HPDE6-E6E7 (cell line): ENCODE data around the gene GAK.
"Not testable (repeated sequence)": the region's sequence is repeated elsewhere in the genome, so short reads cannot be mapped to it uniquely, and the experiment has no call there.

Source experiments
- DNase-seq: peaks from one replicate; pipeline ENCODE4 v3.0.0; 2011; ENCODE audit warnings: missing footprints; ENCODE audit errors: extremely low spot score

GAK gene

DNA sequence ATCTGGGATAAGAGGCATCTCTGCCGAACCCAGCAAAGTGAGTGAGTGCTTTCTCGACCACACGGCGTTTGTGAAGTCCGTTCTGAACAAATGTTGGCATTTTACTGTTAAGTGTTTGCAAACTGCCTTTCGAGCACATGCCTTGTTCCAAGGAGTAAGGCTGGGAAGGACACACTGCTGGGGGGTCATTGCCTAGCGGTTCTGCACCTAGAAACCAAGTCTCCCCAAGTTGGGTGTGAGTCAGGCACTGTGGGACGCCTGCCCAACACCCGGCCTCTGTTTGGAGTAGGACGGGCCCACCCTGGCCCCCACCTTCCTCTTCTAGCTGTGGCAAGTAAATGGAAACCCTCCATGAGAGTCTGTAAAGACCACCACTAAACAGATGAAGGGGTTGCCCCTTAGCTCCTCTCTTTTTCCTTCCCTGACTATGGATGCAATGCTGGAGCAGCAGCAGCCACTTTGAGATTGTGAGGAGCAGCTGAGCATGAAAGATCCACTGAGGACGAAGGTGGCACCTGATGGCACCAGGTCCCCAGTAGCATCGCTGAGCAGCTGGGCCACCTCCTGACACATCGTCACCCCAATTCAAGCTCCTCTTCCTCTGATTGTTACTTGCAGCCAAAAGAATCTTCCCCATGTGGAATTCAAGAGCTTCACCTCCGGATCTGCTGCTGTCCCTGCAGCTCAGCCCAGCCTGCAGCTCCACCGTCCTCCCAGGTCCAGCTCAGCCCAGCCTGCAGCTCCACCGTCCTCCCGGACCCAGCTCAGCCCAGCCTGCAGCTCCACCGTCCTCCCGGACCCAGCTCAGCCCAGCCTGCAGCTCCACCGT lies 112.5 kb downstream of the GAK start:
- DNase-seq = no peak

DNA sequence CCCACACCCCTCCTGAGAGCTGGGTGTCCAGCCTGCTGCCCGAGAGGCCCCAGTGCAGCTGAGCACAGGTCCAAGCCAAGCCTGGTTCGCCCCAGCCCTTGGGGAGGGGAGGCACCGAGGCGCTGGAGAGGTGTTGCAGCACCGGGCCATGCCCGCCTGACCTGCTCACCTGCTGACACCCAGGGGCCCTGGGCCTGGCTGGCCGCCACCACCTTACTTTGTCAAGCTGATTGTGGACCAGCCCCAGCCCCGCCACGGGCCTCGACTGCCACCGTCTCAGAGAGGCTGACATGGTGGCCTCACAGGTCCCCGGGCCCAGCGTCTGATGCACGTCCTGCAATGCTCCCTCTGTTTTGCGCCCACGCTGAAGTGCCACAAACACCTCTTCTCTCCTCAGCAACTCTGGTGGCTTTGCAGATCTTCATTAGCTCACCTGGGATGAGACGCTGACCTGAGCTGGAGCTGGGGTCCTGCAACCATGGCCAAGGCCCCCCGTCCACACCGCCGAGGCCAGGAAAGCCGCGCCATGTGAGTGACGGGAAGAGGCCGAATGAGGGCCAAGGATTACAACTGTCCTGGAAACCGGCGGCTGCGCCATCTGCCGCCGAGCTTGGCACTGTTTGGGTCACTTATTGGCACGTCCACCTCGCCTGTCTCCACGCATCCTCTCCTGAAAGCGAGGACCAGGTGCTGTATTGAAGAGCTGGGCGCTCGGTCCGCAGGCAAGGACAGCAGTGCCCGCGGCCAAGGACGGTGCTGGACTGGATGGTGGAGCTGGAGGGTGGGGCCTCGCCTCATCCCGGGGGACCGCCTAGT lies 113.8 kb downstream of the GAK start:
- DNase-seq = no peak

DNA sequence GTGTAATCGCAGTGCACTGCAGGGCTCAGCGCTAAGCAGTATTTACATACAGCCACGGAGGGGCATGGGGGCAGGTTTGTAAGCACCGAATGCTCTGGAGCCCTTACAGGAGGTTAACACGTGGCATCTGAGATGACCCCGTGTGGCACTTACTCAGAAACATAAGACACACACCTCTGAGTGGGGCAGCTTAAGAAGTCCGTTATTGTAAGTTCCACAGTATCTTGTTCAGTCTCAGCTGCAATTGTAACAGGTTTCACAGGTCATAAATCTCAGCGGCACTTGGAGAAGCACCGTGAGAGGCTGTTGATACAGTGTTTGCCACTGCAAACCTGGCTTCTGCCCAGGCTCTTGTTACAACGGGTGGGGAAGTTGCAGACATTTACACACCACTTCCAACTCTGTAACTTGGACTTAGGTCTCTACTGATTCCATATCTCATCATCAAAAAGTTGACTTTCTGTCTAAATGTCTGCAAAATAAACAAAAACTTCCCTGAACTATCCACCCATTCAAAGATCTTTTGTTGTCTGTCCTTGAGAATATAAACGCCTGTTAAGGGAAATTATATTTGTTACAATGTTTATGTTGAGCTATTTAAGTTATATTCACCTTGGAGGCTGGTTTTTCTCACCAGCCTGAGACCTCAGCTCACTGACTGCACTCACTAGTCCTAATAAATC lies 116.5 kb downstream of the GAK start:
- DNase-seq = no peak

DNA sequence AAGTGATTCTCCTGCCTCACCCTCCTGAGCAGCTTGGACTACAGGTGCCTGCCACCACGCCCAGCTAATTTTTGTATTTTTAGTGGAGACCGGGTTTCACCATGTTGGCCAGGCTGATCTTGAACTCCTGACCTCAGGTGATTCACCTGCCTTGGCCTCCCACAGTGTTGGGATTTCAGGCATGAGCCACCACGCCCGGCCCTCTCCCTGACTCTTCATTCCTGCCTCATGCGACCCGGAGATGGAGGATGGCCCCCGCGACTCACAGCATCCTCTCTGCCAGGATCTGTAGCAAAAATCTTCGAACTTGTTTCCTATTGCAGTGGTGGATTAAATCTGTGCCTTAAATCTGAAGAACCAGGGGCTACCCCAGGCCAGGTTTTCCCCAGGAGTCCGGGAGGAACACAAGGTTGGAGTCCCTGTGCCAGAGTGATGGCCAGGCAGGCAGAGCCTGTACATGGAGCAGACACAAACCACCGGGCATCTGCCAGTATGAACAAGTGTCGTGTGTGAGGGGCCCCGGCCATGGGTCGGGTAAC lies 117.7 kb downstream of the GAK start:
- no peak for DNase-seq

DNA sequence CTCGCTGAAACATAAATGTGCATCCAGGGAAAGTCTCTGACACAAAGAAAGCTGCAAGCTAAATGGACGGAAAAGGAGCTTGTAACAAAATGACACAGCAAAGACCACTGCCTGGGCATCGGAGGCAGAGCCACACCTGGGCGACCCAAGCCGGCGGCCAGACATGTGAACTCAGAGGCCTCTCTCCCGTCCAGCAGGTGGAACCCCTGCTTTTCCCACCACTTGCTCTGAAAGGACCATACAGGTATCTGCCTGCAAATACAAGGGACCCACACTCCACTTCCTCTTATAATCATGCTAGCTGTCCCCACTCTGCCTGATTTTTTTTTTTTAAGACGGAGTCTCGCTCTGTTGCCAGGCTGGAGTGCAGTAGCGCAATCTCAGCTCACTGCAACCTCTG lies 118.2 kb downstream of the GAK start:
- DNase-seq = no peak

DNA sequence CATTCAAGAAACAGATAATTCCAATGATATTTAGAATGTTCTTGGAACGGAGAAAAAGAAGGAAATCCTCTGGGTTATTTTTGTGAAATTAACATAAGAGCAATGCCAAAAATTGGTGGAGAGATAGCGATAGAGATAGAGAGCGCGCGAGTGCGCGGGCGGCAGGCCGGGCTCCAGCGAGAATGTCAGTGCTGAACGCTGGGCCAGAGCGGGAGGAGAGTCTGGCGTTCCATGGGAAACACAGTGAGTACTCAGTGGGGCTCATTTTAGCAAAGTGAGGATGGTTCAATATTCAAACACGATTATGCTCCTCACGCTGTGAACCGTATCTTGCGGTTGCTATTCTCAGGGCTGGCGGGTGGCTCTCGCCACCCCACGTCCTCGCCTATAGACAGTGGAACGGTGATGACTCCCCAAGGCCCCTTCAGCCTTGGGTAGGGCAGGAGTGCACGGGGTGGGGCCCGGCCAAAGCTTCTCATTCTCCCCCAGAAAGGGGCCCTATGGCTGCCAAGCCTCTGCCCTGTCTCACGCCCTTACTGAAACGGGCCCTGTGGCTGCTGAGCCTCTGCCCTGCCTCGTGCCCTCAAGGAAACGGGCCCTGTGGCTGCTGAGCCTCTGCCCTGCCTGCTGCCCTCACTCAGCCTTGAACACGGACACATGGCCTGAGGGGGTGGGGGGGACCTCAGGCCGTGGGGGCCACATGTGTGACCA lies 123.1 kb downstream of the GAK start:
- no peak for DNase-seq

DNA sequence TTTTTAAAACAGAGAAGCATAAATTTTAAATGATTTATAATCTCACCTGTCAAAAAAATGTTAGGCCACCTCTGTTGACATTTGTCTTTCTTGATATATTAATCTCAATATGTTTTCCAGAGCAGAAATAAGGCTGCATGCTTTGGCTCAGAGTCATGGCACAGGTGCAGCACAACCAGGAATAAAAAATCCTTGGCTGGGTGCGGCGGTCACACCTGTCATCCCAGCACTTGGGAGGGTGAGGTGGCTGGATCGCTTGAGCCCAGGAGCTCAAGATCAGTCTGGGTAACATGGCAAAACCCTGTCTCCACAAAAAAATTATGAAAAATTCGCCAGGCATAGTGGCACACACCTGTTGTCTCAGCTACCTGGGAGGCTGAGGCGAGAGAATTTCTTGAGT lies 124.3 kb downstream of the GAK start:
- DNase-seq = no peak

DNA sequence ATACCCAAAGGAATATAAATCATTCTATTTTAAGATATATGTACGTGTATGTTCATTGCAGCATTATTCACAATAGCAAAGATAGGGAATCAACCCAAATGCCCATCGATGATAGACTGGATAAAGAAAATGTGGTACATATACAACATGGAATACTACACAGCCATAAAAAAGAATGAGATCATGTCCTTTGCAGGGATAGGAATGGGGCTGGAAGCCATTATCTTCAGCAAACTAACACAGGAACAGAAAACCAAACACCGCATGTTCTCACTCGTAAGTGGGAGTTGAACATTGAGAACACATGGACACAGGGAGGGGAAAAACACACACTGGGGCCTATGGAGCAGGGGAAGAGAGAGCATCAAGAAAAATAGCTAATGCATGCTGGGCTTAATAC lies 125.1 kb downstream of the GAK start:
- not testable (repeated sequence) for DNase-seq

DNA sequence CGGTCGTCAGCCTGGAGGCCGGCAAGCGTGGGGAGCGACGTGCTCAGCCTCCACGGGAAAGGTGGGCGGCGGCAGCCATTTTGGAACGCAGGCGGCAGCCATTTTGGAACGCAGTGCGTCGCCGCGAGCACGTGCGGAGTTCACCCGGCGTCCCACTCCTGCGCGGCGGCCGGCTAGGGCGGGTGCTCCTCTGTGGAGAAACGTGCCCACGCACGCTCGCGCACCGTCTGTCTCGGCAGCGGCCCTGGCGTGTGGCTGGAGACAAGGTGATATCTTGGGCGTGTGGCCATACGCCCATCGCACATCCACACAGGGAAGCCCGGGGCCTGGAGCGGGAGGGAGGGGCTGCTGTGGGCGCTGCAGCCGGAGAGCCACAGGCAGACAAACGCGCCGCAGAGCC lies 127.3 kb downstream of the GAK start:
- DNase-seq = no peak

DNA sequence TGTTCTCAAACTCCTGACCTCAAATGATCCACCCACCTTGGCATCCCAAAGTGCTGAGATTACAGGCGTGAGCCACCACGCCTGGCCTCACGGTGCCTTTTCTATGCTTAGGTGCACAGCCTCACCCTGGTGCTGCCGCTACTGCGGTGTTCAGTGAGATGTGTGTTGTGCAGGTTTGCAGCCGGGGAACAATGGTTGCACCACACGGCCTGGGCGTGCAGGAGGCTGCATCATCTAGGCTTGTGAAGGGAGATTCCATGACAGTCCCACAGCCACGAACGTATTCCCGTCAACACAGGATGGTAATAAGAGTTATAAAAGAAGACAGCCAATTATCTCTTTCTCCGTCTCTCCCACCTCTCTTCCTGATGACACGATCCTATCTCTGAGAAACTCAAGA lies 128.2 kb downstream of the GAK start:
- DNase-seq = no peak

DNA sequence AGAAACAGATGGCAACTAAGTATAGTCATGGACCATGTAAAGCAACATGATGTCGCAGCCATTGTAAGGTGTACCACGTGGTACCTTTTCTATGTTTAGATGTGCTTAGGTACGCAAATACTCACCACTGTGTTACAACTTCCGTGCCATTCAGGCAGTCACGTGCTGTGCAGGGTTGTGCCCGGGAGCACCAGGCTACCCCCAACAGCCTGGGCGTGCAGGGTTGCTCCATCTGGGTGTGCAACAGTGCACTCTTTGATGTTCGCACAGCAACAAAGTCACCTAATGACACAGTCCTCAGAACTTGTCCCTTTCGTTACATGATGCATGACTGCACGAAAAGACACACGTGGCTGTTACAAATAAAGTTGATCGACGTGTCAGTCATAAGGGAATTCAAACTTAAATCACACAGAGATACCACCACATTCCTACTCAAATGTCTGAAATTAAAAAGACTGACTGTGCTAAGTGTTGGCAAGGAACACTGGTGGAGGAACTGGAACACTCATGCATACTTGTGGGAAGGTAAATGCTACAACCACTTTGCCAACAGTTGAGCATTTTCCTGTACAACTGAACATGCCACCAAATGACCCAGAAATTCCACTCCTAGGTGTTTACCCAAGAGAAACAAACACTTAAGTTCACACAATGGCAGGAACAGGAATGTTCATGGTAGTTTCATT lies 130.5 kb downstream of the GAK start:
- DNase-seq = no peak
